ENCODE data around the gene CPPED1.

The CPPED1 gene

DNA sequence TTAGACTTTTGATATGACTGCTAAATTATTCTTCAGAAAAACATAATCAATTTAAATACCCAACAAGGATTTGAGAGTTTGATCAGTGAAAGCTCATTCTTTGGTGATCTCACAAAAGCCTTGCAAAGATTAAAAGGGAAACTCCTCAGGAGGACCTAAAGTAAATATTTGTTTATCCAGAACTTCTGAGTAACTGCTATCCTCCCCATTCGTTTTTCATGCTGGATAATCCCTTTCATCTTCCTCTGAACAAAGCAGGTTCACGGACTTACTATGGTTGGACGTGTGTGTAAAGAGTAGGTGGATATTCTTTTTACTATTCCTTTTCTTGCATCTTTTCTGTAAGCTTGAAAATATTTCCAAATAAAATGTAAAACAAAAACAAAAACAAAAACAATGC, 124.7 kb downstream of the CPPED1 start:
- H4K8ac ChIP-seq (ENCODE audit: low read depth, low read length) = no peak overlapping the region
- WGBS (ENCODE audit: extremely low coverage, insufficient coverage, insufficient read length) = no CpG with 5 or more reads among the region's 3 CpGs
- no peak overlapping the region for H2AK5ac ChIP-seq (ENCODE audit: low read length)

DNA sequence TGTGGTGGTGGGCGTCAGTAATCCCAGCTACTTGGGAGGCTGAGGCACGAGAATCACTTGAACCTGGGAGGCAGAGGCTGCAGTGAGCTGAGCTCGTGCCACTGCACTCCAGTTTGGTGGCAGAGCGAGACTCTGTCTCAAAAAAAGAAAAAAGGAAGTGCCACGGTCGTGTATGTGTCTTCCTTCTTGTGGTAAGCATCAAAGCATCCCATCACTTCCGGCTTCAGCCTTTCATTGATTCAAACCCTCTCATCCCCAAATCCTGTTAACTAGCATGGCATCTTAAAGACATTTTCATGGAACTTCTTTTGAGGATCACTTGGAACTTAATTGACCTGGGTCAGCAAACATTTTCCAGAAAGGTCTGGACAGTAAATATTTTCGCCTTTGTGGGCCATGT, 126.2 kb downstream of the CPPED1 start:
- H3K4ac ChIP-seq (ENCODE audit: low read depth, low read length) = no peak overlapping the region
- WGBS (ENCODE audit: extremely low coverage, insufficient coverage, insufficient read length) = no CpG with 5 or more reads among the region's 8 CpGs
- no peak overlapping the region for H2AK5ac ChIP-seq (ENCODE audit: low read length)

More for the DNA sequence above, 124.7 kb downstream of the CPPED1 start:
- no peaks in the 10 kb centered on the region for H3K79me2 ChIP-seq (ENCODE audit: control insufficient read depth, insufficient read depth, low read length, poor library complexity)
- no peak overlapping the region for H4K12ac ChIP-seq (ENCODE audit: low read depth, low read length)
- peaks cover 4% of the 10 kb centered on the region for H3K9me3 ChIP-seq (ENCODE audit: insufficient read depth, low read depth, low read length)
- no peak overlapping the region for H3K27ac ChIP-seq (ENCODE audit: low read depth, low read length)
- no peak overlapping the region for H4K91ac ChIP-seq (ENCODE audit: low read depth, low read length)
- H2BK5ac ChIP-seq (ENCODE audit: low read depth, low read length, poor library complexity) = no peak overlapping the region
- H3K14ac ChIP-seq (ENCODE audit: low read length) = no peak overlapping the region
- no peaks in the 10 kb centered on the region for H3K4me1 ChIP-seq (ENCODE audit: control insufficient read depth in 1 of 2, insufficient read depth in 2 of 2, low read length in 2 of 2)
- H3K4me3 ChIP-seq (ENCODE audit: low read depth, low read length) = no peak overlapping the region
- no peaks in the 10 kb centered on the region for H3K36me3 ChIP-seq (ENCODE audit: control insufficient read depth in 1 of 2, insufficient read depth in 2 of 2, low read length in 2 of 2)
- peaks cover 2% of the 10 kb centered on the region for H3K79me1 ChIP-seq (ENCODE audit: low read length)
- no peaks in the 10 kb centered on the region for H3K27me3 ChIP-seq (ENCODE audit: insufficient read depth, low read length)
- no peak overlapping the region for H3K23ac ChIP-seq (ENCODE audit: low read length)
- no peak overlapping the region for H3K4me2 ChIP-seq (ENCODE audit: low read length)
- no peak overlapping the region for H3K18ac ChIP-seq (ENCODE audit: low read length)
- H3K4ac ChIP-seq (ENCODE audit: low read depth, low read length) = no peak overlapping the region
- H2BK12ac ChIP-seq (ENCODE audit: low read length) = no peak overlapping the region
- H2AFZ ChIP-seq (ENCODE audit: insufficient read depth, low read length, poor library complexity) = no peak overlapping the region
- H2BK120ac ChIP-seq (ENCODE audit: insufficient read depth, low read length, poor library complexity) = no peak overlapping the region
- DNase-seq = no peak
- H3K9ac ChIP-seq (ENCODE audit: low read length) = no peak overlapping the region

DNA sequence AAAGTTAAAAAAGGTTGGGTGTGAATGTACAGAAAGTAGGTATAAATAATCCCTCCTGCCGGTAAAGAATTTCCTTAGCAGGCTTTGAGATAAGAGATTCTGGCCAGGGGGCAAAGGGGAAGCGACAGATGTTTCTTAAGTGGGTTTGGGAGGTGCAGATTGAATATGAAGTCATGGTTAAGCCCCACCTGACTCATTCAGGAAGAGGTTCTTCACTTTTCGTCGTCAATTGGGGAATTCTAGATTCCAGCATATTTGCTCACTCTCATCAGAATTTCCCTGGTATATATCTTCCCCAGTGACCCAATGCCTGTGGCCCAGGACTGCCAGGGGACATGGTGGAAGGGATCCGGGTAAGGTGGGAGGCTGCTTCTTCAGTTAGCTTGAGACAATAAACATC, 127.8 kb downstream of the CPPED1 start:
- Histone ChIP-seq H3K27me3 (ENCODE audit: insufficient read depth, low read length) (no peaks in the 10 kb centered on the region), H2BK5ac (ENCODE audit: low read depth, low read length, poor library complexity) (no peak overlapping the region), H4K91ac (ENCODE audit: low read depth, low read length) (no peak overlapping the region), H3K36me3 (ENCODE audit: control insufficient read depth in 1 of 2, insufficient read depth in 2 of 2, low read length in 2 of 2) (no peaks in the 10 kb centered on the region), H3K9ac (ENCODE audit: low read length) (no peak overlapping the region), H3K4me1 (ENCODE audit: control insufficient read depth in 1 of 2, insufficient read depth in 2 of 2, low read length in 2 of 2) (no peaks in the 10 kb centered on the region), H3K18ac (ENCODE audit: low read length) (no peak overlapping the region), H3K27ac (ENCODE audit: low read depth, low read length) (no peak overlapping the region), H3K4me3 (ENCODE audit: low read depth, low read length) (no peak overlapping the region), H3K9me3 (ENCODE audit: insufficient read depth, low read depth, low read length) (peaks cover 4% of the 10 kb centered on the region), H4K8ac (ENCODE audit: low read depth, low read length) (no peak overlapping the region), H3K14ac (ENCODE audit: low read length) (no peak overlapping the region), H3K79me1 (ENCODE audit: low read length) (peaks cover 2% of the 10 kb centered on the region), H2BK12ac (ENCODE audit: low read length) (no peak overlapping the region), H3K4ac (ENCODE audit: low read depth, low read length) (no peak overlapping the region), H2AFZ (ENCODE audit: insufficient read depth, low read length, poor library complexity) (no peak overlapping the region), H4K12ac (ENCODE audit: low read depth, low read length) (no peak overlapping the region), H3K79me2 (ENCODE audit: control insufficient read depth, insufficient read depth, low read length, poor library complexity) (no peaks in the 10 kb centered on the region), H3K4me2 (ENCODE audit: low read length) (no peak overlapping the region), H2BK120ac (ENCODE audit: insufficient read depth, low read length, poor library complexity) (no peak overlapping the region), H3K23ac (ENCODE audit: low read length) (no peak overlapping the region), H2AK5ac (ENCODE audit: low read length) (no peak overlapping the region)
- DNase-seq = peak in 1 of 2 donors; percentile 8
- no CpG with 5 or more reads among the region's 5 CpGs for WGBS (ENCODE audit: extremely low coverage, insufficient coverage, insufficient read length)

More for the DNA sequence above, 126.2 kb downstream of the CPPED1 start:
- H3K18ac ChIP-seq (ENCODE audit: low read length) = no peak overlapping the region
- no peaks in the 10 kb centered on the region for H3K4me1 ChIP-seq (ENCODE audit: control insufficient read depth in 1 of 2, insufficient read depth in 2 of 2, low read length in 2 of 2)
- H2BK12ac ChIP-seq (ENCODE audit: low read length) = no peak overlapping the region
- H3K9me3 ChIP-seq (ENCODE audit: insufficient read depth, low read depth, low read length) = peaks cover 4% of the 10 kb centered on the region
- no peak overlapping the region for H3K27ac ChIP-seq (ENCODE audit: low read depth, low read length)
- H3K4me2 ChIP-seq (ENCODE audit: low read length) = no peak overlapping the region
- no peaks in the 10 kb centered on the region for H3K27me3 ChIP-seq (ENCODE audit: insufficient read depth, low read length)
- H3K9ac ChIP-seq (ENCODE audit: low read length) = no peak overlapping the region
- H3K79me2 ChIP-seq (ENCODE audit: control insufficient read depth, insufficient read depth, low read length, poor library complexity) = no peaks in the 10 kb centered on the region
- no peak overlapping the region for H3K14ac ChIP-seq (ENCODE audit: low read length)
- H3K23ac ChIP-seq (ENCODE audit: low read length) = no peak overlapping the region
- H3K4me3 ChIP-seq (ENCODE audit: low read depth, low read length) = no peak overlapping the region
- H4K91ac ChIP-seq (ENCODE audit: low read depth, low read length) = no peak overlapping the region
- no peaks in the 10 kb centered on the region for H3K36me3 ChIP-seq (ENCODE audit: control insufficient read depth in 1 of 2, insufficient read depth in 2 of 2, low read length in 2 of 2)
- no peak for DNase-seq
- peaks cover 2% of the 10 kb centered on the region for H3K79me1 ChIP-seq (ENCODE audit: low read length)
- no peak overlapping the region for H4K8ac ChIP-seq (ENCODE audit: low read depth, low read length)
- no peak overlapping the region for H2BK120ac ChIP-seq (ENCODE audit: insufficient read depth, low read length, poor library complexity)
- H2BK5ac ChIP-seq (ENCODE audit: low read depth, low read length, poor library complexity) = no peak overlapping the region
- H2AFZ ChIP-seq (ENCODE audit: insufficient read depth, low read length, poor library complexity) = no peak overlapping the region
- no peak overlapping the region for H4K12ac ChIP-seq (ENCODE audit: low read depth, low read length)

DNA sequence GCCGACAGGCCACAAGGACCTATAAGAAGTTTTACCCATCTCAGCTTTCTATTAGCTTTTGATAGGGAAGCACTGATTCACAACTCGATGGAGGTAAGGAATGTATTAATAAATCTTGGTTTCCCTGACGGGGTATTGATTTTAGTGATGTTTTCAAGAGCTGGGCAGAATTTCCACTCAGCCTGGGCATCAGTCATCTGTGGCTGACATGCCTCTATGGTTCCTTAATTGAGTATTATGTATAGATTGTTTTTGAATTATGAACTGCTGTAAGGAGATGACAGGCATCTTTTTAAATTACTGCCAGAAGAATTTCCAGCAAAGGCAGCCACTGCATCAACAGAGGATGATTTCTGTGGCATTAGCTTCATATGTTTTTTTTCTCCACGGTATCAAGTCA, 128.6 kb downstream of the CPPED1 start:
- Histone ChIP-seq H4K91ac (ENCODE audit: low read depth, low read length) (no peak overlapping the region), H3K9me3 (ENCODE audit: insufficient read depth, low read depth, low read length) (no peaks in the 10 kb centered on the region), H2BK120ac (ENCODE audit: insufficient read depth, low read length, poor library complexity) (no peak overlapping the region), H3K36me3 (ENCODE audit: control insufficient read depth in 1 of 2, insufficient read depth in 2 of 2, low read length in 2 of 2) (no peaks in the 10 kb centered on the region), H2AK5ac (ENCODE audit: low read length) (no peak overlapping the region), H2AFZ (ENCODE audit: insufficient read depth, low read length, poor library complexity) (no peak overlapping the region), H3K9ac (ENCODE audit: low read length) (no peak overlapping the region), H3K4ac (ENCODE audit: low read depth, low read length) (no peak overlapping the region), H3K18ac (ENCODE audit: low read length) (no peak overlapping the region), H2BK12ac (ENCODE audit: low read length) (no peak overlapping the region), H3K79me2 (ENCODE audit: control insufficient read depth, insufficient read depth, low read length, poor library complexity) (no peaks in the 10 kb centered on the region), H3K27me3 (ENCODE audit: insufficient read depth, low read length) (no peaks in the 10 kb centered on the region), H3K14ac (ENCODE audit: low read length) (no peak overlapping the region), H3K4me2 (ENCODE audit: low read length) (no peak overlapping the region), H3K79me1 (ENCODE audit: low read length) (no peaks in the 10 kb centered on the region), H3K4me1 (ENCODE audit: control insufficient read depth in 1 of 2, insufficient read depth in 2 of 2, low read length in 2 of 2) (no peaks in the 10 kb centered on the region), H2BK5ac (ENCODE audit: low read depth, low read length, poor library complexity) (no peak overlapping the region), H3K4me3 (ENCODE audit: low read depth, low read length) (no peak overlapping the region), H4K12ac (ENCODE audit: low read depth, low read length) (no peak overlapping the region), H3K23ac (ENCODE audit: low read length) (no peak overlapping the region), H3K27ac (ENCODE audit: low read depth, low read length) (no peak overlapping the region), H4K8ac (ENCODE audit: low read depth, low read length) (no peak overlapping the region)
- no peak for DNase-seq
- WGBS (ENCODE audit: extremely low coverage, insufficient coverage, insufficient read length) = no CpG with 5 or more reads among the region's 4 CpGs

Data from trophoblast cell (in vitro differentiated cells and primary cell).